Stomach (tissue), 9 donors: Measurements from ENCODE around the gene SYCE3. TPM values are rescaled to one million over a fixed set of nuclear protein-coding genes. Genes with fewer than 3 reads are reported as not detected.

Experiments
- DNase-seq, 2 donors: peaks; one replicate each; pipeline versions ENCODE4 v3.0.0 to v3.0.0-alpha.2; 2013 to 2019
- H3K27ac ChIP-seq, 5 donors: fragments of 200-600 bp in 4 of 5; sonication (generic) in 4 of 5; one replicate each; pipeline ENCODE4 v1.5.1; 2013 to 2019; ENCODE audit warnings: mild to moderate bottlenecking in 1 of 5, moderate library complexity in 1 of 5
- H3K27me3 ChIP-seq, 3 donors: fragments of 200-600 bp; sonication (generic); one replicate each; pipeline ENCODE4 v1.5.1; 2017 to 2019; ENCODE audit warnings: mixed run types in 1 of 3
- H3K36me3 ChIP-seq, 4 donors: fragments of 200-600 bp; sonication (generic); 1 replicate in 3 of 4; 2 replicates in 1 of 4; pipeline ENCODE4 v1.5.1; 2016 to 2019
- H3K4me1 ChIP-seq, 4 donors: fragments of 200-600 bp; sonication (generic); one replicate each; pipeline ENCODE4 v1.5.1; 2016 to 2019
- H3K4me3 ChIP-seq, 4 donors: fragments of 200-600 bp; sonication (generic) in 3 of 4; one replicate each; pipeline ENCODE4 v1.5.1; 2016 to 2019; ENCODE audit warnings: mild to moderate bottlenecking in 1 of 4
- H3K9me3 ChIP-seq, 4 donors: fragments of 200-600 bp; sonication (generic); one replicate each; pipeline ENCODE4 v1.5.1; 2016 to 2019
- EP300 ChIP-seq: sonication (generic); formaldehyde crosslinking; IDR thresholded peaks from one replicate; pipeline ENCODE4 v1.6.1; 2017; ENCODE audit warnings: antibody characterized with exemption
- POLR2A ChIP-seq, 4 donors: fragments of 450-650 bp; IDR thresholded peaks; one replicate each; pipeline ENCODE4 v1.6.1; 2016; ENCODE audit warnings: antibody characterized with exemption in 4 of 4, control low read depth in 2 of 4, mild to moderate bottlenecking in 1 of 4, moderate library complexity in 1 of 4
- POLR2AphosphoS5 ChIP-seq, 3 donors: sonication (generic); formaldehyde crosslinking; IDR thresholded peaks; one replicate each; pipeline ENCODE4 v1.6.1; 2016; ENCODE audit warnings: antibody characterized with exemption in 3 of 3
- WGBS, 5 donors: extraction: QIAGEN DNeasy Blood & Tissue Kit in 3 of 5; methylation state at CpG; one replicate each; pipeline versions ENCODE4 v1.1.5 to v1.1.7; 2013 to 2018; 5-methylcytosine and 5-hydroxymethylcytosine counted together
- intact Hi-C: fragments of 100-400 bp; cut with DNase I; formaldehyde crosslinking; loops from one replicate; pipeline ENCODE4 v1.15.1; 2023; ENCODE audit warnings: low total_unique reads
- polyA plus RNA-seq, 3 donors: library from polyadenylated mRNA; stranded (reverse); fragments of 200-250 nt; gene quantifications; one replicate each; pipeline ENCODE4 v1.2.3, GENCODE V29; 2013
- total RNA-seq, 5 donors: library from RNA; depleted of rRNA; stranded (reverse); fragments of >200 nt; gene quantifications; one replicate each; pipeline versions ENCODE4 v1.1.0 to v1.2.3, GENCODE V29; 2014 to 2016
- TF ChIP-seq, protein P1 (sequence below), 7 experiments: fragments of 450-650 bp in 4 of 7; fragments of 200-600 bp in 3 of 7; sonication (generic) in 3 of 7; IDR thresholded peaks; one replicate each; pipeline ENCODE4 v1.5.1; 2016 to 2019; ENCODE audit warnings: antibody characterized with exemption in 7 of 7, control low read depth in 2 of 7, mild to moderate bottlenecking in 1 of 7
- donor health status: healthy with polysubstance abuse.
- donor health status: Bipolar disorder and iron deficiency.
- donor health status: healthy.

Gene SYCE3
- total and polyA plus RNA-seq, 8 donors = 0.80 to 1.9 TPM; not detected in 6

DNA sequence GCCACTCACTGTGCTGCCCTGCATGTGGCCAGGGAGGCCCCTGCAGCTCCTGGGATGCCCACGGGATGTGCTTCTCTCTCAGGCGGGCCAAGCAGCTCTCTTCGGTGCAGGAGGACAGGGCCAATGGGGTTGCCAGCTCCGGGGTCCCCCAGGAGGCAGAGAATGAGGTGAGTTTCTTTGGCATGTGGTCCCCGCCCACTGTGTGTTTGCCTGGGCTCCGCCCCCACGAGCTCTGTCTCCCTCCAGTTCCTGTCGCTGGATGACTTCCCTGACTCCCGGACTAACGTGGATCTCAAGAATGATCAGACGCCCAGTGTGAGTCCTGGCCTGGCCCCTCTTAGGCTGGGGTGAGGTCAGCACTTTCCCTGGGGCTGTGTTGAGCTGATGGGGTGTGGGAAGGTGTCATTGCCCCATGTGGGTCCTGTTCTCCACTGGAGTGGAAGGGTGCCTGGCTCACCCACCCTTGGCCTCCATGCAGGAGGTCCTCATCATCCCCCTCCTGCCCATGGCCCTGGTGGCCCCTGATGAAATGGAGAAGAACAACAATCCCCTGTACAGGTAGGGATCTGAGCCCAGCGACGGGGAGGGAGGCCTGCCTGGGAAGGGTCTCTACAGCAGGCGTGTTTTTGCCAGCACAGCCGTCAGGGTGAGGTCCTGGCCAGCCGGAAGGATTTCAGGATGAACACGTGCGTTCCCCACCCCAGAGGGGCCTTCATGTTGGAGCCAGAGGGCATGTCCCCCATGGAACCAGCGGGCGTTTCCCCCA is 45.0 kb downstream of the SYCE3 start:
- no peaks in the 10 kb centered on the region for H3K9me3 ChIP-seq
- no peaks in the 10 kb centered on the region for H3K27me3 ChIP-seq
- peaks cover 0 to 4% (median 0%) of the 10 kb centered on the region in 4 donors for H3K4me1 ChIP-seq
- TF ChIP-seq POLR2A (IDR thresholded peaks at IDR 0.05) (no peak), POLR2AphosphoS5 (IDR thresholded peaks at IDR 0.05) (no peak), EP300 (no peak)
- TF ChIP-seq, protein P1, sequence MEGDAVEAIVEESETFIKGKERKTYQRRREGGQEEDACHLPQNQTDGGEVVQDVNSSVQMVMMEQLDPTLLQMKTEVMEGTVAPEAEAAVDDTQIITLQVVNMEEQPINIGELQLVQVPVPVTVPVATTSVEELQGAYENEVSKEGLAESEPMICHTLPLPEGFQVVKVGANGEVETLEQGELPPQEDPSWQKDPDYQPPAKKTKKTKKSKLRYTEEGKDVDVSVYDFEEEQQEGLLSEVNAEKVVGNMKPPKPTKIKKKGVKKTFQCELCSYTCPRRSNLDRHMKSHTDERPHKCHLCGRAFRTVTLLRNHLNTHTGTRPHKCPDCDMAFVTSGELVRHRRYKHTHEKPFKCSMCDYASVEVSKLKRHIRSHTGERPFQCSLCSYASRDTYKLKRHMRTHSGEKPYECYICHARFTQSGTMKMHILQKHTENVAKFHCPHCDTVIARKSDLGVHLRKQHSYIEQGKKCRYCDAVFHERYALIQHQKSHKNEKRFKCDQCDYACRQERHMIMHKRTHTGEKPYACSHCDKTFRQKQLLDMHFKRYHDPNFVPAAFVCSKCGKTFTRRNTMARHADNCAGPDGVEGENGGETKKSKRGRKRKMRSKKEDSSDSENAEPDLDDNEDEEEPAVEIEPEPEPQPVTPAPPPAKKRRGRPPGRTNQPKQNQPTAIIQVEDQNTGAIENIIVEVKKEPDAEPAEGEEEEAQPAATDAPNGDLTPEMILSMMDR (IDR thresholded peaks at IDR 0.05) = no peak
- peaks cover 39 to 76% (median 70%) of the 10 kb centered on the region in 4 donors for H3K36me3 ChIP-seq
- no peak for DNase-seq
- no peak overlapping the region for H3K27ac ChIP-seq
- H3K4me3 ChIP-seq = no peak overlapping the region
- WGBS, 5 donors = 77 to 89% (median 82%) methylated on average over 11 to 20 of the region's 20 CpGs
- intact Hi-C loops = no loop called here

DNA sequence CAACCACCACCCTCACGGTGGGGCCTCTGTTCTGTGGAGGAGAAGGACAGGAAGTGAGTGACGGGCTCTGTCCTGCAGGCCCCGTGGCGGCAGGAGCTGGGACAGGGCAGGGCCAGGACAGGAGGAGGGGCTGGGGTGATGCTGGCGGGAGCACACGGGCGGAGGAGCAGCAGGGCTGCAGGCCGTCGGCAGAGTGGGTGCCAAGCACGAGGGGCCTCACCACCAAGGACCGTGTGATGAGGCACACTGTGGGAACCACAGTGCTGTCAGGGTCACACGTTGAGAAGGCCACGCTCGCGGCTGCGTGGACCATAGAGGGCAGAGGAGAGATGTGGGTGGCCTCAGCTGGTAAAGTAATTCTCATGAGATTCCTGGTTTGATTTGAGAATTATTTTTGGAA is 45.8 kb downstream of the SYCE3 start:
- Histone ChIP-seq H3K27ac (no peak overlapping the region), H3K4me3 (no peak overlapping the region), H3K27me3 (no peaks in the 10 kb centered on the region), H3K4me1 (peaks cover 0 to 4% (median 2%) of the 10 kb centered on the region in 4 donors), H3K36me3 (peaks cover 32 to 72% (median 65%) of the 10 kb centered on the region in 4 donors), H3K9me3 (no peaks in the 10 kb centered on the region)
- intact Hi-C loops = no loop called here
- DNase-seq = no peak
- WGBS, 5 donors = 83 to 88% (median 85%) methylated on average over 15 to 16 of the region's 16 CpGs
- TF ChIP-seq, protein P1 (IDR thresholded peaks at IDR 0.05) = no peak
- TF ChIP-seq POLR2A (IDR thresholded peaks at IDR 0.05) = no peak
- no peak for TF ChIP-seq EP300
- TF ChIP-seq POLR2AphosphoS5 (IDR thresholded peaks at IDR 0.05) = no peak

DNA sequence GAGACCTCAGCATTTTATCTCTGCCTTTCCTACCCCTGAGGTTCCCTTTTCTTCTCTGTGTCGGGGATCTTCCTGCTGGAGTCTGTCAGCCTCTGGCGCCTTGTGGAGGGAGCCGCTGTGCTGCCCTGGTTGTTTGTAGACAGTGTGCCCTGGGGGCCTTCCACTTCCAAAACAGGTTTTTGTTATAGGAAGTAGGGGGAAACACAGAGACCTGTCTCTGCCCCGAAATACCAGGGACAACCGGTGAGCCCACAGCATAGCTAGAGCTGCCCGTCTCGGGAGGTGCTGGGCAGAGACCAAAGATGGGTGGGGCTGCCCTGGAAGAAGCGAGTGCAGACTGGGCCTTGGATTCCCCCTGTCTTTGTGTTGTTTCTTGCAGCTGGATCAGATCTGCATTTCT is 46.7 kb downstream of the SYCE3 start:
- TF ChIP-seq POLR2AphosphoS5 (IDR thresholded peaks at IDR 0.05) (no peak), POLR2A (IDR thresholded peaks at IDR 0.05) (no peak), EP300 (no peak)
- TF ChIP-seq, protein P1 (IDR thresholded peaks at IDR 0.05) = no peak
- H3K9me3 ChIP-seq = no peaks in the 10 kb centered on the region
- DNase-seq = no peak
- H3K36me3 ChIP-seq = peaks cover 28 to 69% (median 58%) of the 10 kb centered on the region in 4 donors
- H3K4me1 ChIP-seq = peaks cover 0 to 6% (median 2%) of the 10 kb centered on the region in 4 donors
- 84 to 91% (median 88%) methylated on average over 6 to 8 of the region's 8 CpGs for WGBS, 5 donors
- H3K27me3 ChIP-seq = no peaks in the 10 kb centered on the region
- intact Hi-C loops = no loop called here
- no peak overlapping the region for H3K27ac ChIP-seq
- H3K4me3 ChIP-seq = no peak overlapping the region

DNA sequence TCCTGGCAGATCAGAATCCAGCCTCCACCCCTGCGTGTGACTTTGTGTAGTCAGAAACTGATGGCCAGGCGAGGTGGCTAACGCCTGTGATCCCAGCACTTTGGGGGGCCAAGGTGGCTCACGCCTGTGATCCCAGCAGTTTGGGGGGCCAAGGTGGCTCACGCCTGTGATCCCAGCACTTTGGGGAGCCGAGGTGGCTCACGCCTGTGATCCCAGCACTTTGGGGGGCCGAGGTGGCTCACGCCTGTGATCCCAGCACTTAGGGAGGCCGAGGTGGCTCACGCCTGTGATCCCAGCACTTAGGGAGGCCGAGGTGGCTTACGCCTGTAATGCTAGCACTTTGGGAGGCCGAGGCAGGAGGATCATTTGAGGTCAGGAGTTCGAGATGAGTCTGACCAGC is 49.5 kb downstream of the SYCE3 start:
- Histone ChIP-seq H3K27ac (no peak overlapping the region), H3K4me1 (peaks cover 12 to 26% (median 21%) of the 10 kb centered on the region in 4 donors), H3K4me3 (no peak overlapping the region), H3K9me3 (no peaks in the 10 kb centered on the region), H3K36me3 (peaks cover 10 to 43% (median 36%) of the 10 kb centered on the region in 4 donors), H3K27me3 (no peaks in the 10 kb centered on the region)
- no peak for DNase-seq
- TF ChIP-seq POLR2AphosphoS5 (IDR thresholded peaks at IDR 0.05) = no peak
- TF ChIP-seq EP300 = no peak
- TF ChIP-seq, protein P1 (IDR thresholded peaks at IDR 0.05) = no peak
- no peak for TF ChIP-seq POLR2A (IDR thresholded peaks at IDR 0.05)
- intact Hi-C loops = no loop called here
- WGBS, 5 donors = 96 to 98% (median 97%) methylated on average over 15 of the region's 15 CpGs
